NCI-H524 (cell line): ENCODE data around the gene JUNB.
A peak's percentile ranks its signal among the peaks of the same experiment; 100 is the strongest.
"Not testable (repeated sequence)": the region's sequence is repeated elsewhere in the genome, so short reads cannot be mapped to it uniquely, and the experiment has no call there.

ENCODE experiments used
- DNase-seq, 2 experiments: peaks; one replicate each; lab custom pipeline; 2025; lab: John Stamatoyannopoulos, UW

The JUNB gene

DNA sequence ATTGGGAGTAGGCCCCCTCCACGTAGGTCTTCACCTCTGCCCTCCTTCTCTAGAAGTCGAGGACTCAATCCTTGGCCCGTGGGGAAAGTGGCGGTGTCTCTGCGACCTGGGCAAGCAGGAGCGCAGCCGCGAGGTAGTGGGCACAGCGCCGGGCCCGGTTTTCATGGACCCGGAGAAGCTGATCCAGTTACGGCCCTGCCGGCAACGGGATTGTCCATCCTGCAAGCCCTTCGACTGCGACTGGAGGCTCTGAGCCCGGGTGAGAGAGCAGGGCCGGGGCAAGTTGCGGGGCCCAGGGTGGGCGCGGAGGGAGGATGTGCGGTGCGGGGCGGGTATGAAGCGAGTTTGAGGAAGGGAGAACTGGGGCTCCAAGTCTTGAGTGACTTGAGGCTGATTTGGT lies 12.8 kb downstream of the JUNB start:
- DNase-seq = no peak

DNA sequence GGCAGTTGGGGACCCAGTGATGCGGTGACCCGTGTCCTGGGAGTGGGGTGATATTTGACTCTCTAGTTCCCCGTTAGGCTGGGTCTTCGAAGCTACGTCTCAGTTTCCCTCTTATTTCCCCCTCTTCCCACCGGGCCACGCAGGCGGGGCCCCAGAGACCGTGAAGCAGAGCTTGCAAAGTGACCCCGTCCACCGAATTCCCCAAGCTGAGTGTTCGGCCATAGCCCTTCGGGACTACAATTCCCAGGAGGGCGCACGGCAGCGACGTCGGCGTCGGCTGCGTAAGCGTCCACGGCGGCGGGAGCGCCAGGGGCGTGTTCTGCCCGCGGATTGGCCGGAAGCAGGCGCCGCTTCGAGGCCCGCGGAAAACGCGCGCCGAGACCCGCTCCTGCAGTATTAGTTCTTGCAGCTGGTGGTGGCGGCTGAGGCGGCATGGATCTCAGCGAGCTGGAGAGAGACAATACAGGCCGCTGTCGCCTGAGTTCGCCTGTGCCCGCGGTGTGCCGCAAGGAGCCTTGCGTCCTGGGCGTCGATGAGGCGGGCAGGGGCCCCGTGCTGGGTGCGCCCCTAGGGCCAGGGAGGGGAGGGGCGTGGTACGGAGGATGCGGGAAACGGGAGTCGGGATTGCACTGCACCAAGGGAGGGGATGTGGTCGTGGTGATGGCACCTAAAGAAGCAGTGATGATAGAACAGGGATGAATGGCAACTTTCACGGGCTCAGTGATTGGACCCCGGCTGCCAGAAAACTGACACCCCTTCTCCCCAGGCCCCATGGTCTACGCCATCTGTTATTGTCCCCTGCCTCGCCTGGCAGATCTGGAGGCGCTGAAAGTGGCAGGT lies 15.2 kb downstream of the JUNB start, which contains the start of gene RNASEH2A:
Gene RNASEH2A (plus strand): TSS at position 343 of the 840 bp plus-strand sequence. CDS start 90 bp downstream, at position 433.
- peak; percentile 79 to 95 for DNase-seq

DNA sequence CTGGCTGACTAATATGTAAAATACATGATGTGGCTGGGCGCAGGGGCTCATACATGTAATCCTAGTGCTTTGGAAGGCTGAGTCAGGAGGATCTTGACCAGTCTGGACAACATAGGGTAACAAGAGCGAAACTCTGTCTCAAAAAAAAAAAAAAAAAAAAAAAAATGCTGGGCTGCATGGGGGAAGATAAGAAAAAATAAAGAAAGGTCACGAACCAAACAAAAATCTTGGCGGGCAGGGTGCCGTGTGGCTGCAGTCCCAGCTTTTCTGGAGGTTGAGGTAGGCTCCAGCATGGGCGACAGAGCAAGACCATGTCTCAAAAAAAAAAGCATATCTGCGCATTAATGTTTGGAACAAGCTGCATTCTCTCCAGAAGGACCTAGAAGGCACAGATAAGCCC lies 23.8 kb downstream of the JUNB start:
- DNase-seq = no peak

DNA sequence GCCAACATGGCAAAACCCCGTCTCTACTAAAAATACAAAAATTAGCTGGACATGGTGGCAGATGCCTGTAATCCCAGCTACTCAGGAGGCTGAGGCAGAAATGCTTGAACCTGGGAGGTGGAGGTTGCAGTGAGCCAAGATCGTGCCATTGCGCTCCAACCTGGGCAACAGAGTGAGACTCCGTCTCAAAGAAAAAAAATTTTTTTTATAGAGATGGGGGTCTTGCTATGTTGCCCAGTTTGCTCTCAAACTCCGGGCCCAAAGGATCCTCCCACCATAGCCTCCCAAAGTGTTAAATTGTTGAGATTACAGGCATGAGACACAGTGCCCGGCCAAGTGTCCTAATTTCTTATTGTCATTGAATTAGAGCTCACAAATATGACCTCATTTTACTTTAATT lies 25.9 kb downstream of the JUNB start:
- DNase-seq = not testable (repeated sequence)

DNA sequence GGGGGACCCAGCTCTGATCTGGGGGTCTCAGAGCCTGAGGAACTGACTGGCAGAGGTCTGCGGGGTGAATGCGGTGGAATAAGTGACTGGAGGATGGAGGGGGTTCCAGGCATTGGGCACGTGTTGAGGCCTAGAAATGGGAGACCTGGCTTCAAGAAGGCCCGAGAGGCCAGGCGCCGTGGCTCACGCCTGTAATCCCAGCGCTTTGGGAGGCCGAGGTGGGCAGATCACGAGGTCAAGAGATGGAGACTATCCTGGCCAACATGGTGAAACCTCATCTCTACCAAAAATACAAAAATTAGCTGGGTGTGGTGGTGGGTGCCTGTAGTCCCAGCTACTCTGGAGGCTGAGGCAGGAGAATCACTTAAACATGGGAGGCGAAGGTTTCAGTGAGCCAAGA lies 26.5 kb downstream of the JUNB start:
- not testable (repeated sequence) for DNase-seq

DNA sequence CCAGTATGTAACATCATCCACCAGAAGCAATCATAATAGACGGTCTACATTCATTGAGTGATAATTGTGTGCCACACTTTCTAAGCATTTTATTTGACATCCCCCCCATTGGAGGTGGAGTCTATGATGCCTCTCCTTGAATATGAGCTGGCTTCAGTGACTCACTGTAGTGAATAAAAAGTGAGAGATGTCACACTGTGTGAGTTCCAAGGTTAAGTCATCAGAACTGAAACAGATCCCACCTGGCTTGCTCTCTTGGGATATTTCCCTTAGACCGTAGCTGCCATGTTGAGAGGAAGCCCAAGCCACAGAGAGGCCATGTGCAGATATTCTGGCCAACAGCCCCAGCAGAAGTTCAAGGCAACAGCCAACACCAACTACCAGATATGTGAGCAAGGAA lies 30.5 kb downstream of the JUNB start:
- DNase-seq = no peak

DNA sequence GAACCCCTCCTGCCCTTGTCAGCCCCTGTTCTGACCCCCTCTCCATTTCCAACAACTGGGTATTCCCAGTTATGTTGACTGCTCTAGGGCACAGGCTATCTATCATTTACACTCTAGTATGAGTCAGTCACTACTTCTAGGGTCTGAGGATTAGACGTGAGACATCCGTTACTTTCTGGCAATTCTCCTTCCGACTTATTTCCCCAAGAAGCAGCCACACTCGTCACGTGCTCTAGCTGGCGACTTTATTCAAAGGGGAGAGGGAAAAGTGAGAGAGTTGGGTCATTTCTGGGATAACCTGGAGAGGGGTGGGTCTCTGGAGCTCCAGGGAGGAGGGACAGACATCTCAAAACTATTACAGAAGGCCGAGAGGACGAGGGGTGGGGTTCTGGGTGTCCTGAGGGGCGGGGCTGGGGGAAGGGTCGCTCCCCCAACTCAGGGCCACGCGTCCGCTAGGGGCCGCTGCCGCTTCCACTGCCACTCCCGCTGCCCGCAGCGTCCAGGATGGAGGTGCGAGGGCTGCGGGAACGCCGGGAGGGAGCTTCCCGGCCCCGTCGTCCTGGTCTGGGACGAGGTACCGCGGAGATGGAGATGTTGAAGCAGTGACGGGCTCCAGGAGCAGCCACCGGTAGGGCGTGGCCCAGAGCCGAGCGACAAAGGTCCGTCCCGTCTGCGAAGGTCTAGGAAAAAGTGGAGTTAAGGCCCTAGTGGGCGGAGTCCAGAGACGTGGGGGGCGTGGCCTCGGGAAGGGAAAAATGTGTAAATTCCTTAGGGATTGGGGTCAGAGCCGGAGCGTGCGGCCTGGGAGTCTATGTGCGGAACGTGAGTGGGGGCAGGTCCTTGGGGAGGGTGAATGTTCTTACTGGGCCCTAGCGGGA lies 34.2 kb downstream of the JUNB start:
- peak; percentile 37 to 66 for DNase-seq

DNA sequence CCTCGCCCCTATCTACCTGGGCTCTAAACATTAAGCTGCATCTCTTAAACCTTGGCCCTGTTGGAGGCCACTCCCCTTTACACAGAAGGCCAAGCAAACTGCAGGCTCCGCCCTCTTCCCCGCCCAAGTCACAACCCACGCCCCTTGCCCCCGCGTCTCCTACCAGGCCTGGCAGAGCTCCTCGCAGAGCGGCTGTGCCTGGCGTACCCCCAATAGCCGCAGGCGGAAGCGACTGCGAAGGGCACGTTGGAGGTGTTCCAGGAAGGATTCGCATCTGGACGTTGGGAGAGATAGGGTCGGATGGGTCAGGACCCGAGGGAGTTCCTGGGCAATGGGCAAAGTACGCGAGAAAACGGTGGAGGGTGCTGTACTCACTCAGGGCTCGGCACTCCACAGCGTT lies 37.2 kb downstream of the JUNB start:
- peak in 1 of 2 experiments; percentile 57 for DNase-seq

DNA sequence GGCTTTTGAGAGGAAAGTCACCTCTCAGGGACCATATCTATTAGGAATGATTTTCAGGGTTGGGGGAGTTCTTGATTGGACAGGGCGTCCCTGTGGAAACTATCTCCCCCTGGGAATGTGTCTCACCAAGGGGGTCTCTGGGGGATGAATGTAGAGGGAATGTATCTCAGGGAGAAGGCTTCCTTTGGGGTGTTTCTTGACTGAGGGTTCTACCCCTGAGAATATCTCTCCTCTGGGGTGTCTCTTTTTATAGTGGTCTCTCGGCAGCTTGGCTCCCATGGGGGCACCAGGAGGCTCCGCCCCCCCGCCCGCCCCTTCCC lies 42.1 kb downstream of the JUNB start:
- DNase-seq = peak in 1 of 2 experiments; percentile 73

DNA sequence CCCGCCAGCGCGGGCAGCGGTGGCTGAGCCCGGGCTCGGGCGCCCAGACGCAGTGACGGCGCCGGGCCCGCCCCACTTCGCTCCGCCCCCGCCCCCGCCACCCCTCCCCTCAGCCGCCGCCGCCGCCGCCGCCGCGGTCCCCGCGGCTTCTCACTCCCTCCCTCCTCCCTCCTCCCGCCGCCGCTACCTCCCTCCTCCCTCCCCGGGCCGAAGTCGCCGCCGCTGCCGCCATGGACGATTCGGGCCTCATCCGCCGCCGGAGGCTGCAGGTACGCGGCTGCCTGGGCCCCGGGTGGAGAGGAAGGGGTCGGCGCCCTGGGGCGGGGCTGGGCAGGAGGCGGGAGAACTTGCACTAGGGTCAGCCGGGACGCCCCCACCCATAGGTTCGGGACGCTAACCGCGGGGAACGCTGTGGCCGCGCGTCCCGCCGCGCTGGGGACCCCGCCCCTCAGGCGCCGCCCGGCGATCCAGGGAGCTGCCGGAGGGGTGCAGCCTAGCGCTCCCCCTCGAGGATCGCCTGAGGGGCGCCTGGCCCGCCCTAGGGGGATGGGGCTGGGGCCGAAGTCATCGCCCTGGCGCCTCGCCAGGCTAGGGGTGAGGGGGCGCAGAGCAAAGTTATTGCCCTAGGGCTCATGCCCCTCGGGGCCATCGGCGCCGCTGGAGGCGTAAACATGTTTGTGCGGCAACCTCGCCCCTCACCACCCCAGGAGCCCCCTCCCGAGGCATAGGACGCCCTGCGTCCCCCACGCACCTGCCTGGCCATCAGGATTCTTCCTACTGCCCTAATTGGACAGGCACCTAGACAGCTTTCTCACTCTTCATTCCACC lies 42.7 kb downstream of the JUNB start:
- peak; percentile 43 to 60 for DNase-seq

DNA sequence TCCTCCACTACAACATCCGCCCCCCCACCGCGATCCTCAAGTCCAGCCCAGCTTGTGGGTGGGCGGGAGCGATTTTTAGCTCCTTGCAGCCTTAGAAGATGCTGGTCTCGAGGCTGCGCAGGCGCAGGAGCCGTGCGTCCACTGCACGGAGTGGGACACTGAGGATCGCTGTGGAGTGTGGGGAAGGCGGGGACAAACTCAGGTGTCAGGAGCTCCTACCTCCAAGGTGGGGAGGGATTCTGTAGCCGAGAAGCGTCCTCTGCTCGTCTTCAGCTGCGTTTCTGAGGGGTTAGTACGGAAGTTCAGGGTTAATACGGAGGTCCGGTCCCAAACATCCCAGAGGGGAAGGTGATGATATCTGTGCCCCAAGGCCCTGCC lies 43.3 kb downstream of the JUNB start, which contains the start of gene RTBDN:
Gene RTBDN (minus strand): TSS at position 14 of the 378 bp plus-strand sequence. CDS start 4,600 bp downstream, outside the sequence.
- DNase-seq = no peak

DNA sequence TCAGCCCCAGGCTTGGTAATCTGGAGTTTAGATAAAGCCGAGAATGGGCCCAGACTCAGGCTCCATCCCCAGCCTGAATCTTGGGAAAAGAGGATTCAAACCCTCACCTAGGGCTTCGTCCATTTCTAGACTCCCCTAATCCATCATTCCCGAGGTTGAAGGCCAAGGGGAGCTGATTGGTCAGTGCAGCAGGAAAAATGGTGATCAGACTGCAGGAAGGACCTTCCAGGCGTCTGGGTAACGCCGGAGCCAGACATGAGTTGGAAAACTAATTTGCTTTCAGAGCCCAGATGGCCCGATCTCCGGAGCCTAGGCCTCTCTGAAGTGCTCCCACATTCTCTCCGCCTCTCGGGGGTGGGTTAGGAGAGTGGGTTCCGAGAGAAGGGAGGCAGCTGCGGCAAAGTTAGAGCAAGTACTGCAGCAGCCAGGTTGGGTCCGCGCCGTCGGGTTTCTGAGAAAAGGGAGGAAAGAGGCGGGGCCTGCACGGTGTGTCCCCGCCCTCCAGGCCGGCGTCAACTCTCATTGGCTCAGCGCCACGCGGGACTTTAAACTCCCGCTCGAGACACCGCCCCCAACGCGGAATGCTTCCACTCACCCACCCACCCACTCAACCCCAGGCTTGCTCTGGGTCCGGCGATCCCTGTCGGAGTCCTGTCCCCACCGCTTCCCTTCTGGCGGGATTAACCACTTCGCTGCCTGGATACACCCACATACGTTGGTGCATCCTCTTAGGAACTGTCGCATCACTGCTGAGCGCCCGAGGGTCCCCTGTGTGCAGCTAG lies 43.9 kb downstream of the JUNB start:
- peak; percentile 59 to 66 for DNase-seq

DNA sequence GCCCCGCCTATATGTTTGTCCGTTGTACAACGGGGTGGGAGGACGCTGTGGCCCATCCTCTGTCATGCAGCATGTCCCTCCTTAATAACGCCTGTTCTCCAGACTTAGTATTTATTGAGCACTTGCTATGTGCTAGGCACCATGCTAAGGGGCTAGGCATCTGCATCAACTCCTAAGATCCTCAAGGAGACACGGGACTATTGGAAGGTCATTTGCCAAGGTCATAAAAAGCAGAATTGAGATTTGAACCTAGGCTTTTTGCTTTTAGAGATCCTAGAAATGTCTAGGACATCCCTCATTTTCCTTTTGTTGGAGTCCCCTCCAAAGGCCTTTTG lies 45.2 kb downstream of the JUNB start:
- DNase-seq = no peak

DNA sequence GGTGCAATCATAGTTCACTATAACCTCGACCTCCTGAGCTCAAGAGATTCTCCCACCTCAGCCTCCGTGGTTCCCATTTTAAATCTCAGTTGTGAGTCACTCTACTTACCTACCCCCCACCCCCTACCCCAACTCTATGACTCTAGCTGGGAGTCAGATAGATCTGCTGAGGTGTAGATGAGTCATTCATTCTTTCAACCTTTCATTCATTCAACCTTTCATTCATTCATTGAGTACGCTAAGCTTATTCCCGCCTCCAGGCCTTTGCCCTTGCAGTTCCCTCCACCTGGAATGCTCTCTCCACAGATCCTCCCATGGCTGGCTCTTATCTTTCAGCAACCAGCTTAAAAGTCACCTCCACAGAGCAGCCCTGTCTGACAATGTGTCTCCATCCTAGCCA lies 45.9 kb downstream of the JUNB start:
- DNase-seq = no peak

DNA sequence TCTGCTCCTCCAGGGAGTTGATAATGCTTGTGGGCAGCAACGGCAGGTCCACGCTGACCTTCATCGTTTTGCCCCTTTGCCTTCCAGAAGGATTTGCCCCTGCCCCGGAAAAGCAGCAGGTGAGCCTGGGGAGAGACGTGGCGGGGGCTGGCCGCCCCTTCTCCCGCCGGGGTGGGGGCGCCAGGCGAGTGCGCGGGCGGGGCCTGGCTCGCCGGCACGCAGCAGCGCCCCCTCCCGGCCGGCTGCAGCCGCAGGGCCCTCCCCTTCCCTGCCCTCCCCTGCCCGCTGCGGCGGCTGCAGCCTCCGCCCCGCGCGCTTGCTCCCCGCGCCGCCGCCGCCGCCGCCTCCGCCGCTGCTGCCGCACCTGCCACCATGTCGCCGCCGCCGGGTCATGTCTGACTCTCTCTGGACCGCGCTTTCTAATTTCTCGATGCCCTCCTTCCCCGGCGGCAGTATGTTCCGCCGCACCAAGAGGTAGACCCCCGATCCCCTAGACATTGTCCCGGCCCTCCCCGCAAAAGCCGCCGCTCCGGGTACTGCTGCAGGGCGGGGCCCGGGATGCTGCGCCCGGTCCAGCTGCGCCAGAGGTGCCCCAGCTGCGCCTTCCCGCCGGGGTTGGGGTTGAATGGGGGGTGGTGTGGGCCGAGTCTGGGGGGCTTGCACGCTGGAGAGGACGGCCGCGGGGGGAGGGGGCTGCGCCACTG lies 47.0 kb downstream of the JUNB start, which contains the start of gene MAST1:
Gene MAST1 (plus strand): TSS at position 334 of the 704 bp plus-strand sequence. CDS start 58 bp downstream, at position 392.
- peak in 1 of 2 experiments; percentile 52 for DNase-seq

DNA sequence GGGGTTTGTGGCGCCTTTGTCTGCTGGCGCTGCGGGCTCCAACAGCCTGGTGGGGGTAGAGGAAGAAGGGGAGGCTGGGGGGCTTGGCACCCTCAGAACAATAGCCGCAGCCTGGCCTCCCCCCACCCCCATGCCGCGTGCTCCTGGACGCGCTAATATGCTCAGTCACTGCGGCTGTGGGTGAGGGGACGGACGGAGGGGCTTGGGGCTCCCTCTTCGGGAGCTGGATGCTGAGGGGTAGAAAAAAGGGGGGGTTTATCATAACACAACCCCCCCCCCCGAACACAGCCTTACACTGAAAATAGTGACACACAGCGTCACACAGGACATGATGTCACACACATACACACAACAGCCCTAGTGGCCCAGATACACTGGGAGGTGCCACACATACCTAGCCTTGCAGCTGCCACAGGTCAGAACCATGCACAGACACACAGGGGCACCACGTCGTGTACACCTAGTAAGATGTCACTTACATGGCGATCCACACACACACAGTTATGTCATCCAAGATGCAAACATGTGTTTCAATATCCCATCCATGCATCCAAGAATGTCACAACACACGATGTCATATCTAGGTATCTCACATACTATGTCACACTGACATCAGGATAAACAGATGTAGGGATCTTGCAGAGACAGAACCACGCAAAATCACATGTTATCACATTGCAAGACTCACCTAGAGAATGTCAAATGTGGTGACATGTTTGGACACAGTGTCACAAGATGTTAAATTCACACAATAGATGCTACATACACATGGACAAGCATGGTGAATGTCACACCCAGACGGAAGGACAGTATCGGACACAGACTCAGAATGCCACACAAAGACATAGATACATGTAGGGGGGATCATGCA lies 47.8 kb downstream of the JUNB start:
- peak in 1 of 2 experiments; percentile 43 for DNase-seq

DNA sequence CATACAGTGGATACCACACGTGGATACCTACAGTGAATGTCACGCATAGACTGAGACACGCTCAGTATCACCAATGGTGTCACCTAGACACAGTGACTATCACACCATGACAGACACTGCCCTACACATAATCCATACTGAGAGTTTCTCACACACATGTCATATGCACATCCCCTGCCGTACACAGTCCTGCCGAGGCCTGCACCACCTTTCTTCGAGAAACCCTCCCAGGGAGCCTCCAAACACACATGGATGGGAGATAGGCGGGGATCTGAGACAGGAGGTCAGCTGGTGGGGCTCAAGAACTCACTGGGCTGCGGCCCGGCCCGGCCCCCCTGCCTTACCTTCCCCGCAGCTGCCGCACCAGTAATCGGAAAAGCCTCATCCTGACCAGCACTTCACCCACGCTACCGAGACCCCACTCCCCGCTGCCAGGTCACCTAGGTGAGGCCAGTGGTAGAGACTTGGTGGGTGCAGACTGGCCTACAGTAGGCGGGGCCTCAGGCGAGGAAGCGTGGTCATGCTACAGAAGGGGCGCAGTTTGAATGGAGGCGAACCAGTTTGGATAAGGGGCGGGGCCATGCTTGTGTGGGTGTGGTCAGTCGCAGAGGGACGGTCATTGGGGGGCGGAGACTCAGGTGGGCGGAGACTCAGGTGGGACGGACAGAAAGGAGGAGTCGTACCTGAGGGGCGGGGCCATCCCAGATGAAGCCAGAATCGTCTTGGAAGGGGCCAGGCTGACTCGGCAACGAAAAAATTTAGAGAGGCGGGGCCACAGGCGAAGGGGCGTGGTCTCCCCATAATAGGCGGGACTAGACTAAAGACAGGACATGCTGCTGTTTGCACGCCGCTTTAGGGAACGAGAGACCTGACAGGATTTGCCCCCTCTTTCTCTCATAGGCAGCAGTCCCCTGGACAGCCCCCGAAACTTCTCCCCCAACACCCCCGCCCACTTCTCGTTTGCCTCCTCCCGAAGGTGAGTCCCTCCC lies 49.1 kb downstream of the JUNB start:
- DNase-seq = peak; percentile 65 to 70

DNA sequence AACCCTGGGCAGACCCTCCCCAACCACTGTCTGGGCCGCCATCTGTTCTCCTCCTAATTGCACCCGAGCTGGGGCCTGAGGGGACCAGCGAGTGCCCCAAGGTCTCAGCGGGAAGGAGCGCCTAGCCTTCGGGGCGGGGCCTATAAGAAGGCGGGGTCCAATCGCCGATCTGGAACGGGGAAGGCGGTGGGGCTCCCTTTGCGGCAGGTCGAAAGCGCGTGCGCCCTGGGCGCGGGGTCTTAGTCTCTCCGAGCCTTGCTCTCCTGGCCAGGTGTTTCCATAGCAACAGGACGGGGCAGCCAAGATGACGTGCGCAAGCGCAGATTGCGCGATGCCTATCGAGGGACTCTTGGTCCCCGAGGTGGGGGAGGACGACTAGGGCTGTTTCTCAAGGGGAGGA lies 49.8 kb downstream of the JUNB start:
- DNase-seq = peak; percentile 92 to 93
